ENCODE data around the gene AHCYL2. TPM values are rescaled to one million over a fixed set of nuclear protein-coding genes. Genes with fewer than 3 reads are reported as not detected.

AHCYL2 gene
- total RNA-seq, 1 donor from 2014 or later: 19.0 TPM

DNA sequence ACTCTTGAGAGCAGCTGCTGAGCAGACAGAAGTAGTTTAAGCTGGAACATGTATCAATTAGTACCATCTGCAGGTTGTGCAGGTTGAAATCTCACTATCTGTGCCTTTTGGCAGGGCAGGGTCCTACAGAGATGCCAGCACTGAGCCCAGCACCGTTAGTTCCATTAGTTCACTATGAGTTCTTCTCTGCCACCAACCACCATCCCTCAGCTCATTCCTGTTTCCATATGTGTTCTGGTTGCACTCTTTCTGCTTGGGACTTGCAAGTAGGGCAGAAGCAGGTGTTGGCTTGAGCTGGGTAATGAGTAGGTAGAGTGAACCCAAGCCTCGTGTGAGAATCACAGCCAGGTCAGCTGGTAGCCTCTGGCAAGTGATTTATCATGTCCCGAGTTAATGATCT lies 33.6 kb upstream of the AHCYL2 start:
- Mint-ChIP-seq H3K27me3 (ENCODE audit: unreplicated experiment) (no peaks in the 10 kb centered on the region), H3K36me3 (ENCODE audit: unreplicated experiment) (peaks cover 15% of the 10 kb centered on the region), H3K4me1 (ENCODE audit: unreplicated experiment) (peaks cover 13% of the 10 kb centered on the region), H3K27ac (ENCODE audit: unreplicated experiment) (no peak overlapping the region), H3K9me3 (ENCODE audit: unreplicated experiment) (no peaks in the 10 kb centered on the region), H3K4me3 (ENCODE audit: unreplicated experiment) (no peak overlapping the region)
- no peak for DNase-seq (ENCODE audit: extremely low spot score, unreplicated experiment)
- TF ChIP-seq CTCF (IDR thresholded peaks at IDR 0.05): no peak

GRCh38 chr7:129193892-129194291 lies 30.9 kb upstream of the AHCYL2 start:
- DNase-seq (ENCODE audit: extremely low spot score, unreplicated experiment): no peak
- Mint-ChIP-seq H3K27ac (ENCODE audit: unreplicated experiment) (no peak overlapping the region), H3K36me3 (ENCODE audit: unreplicated experiment) (peaks cover 15% of the 10 kb centered on the region), H3K4me1 (ENCODE audit: unreplicated experiment) (peaks cover 13% of the 10 kb centered on the region), H3K27me3 (ENCODE audit: unreplicated experiment) (no peaks in the 10 kb centered on the region), H3K9me3 (ENCODE audit: unreplicated experiment) (no peaks in the 10 kb centered on the region), H3K4me3 (ENCODE audit: unreplicated experiment) (no peak overlapping the region)
- no peak for TF ChIP-seq CTCF (IDR thresholded peaks at IDR 0.05)

DNA sequence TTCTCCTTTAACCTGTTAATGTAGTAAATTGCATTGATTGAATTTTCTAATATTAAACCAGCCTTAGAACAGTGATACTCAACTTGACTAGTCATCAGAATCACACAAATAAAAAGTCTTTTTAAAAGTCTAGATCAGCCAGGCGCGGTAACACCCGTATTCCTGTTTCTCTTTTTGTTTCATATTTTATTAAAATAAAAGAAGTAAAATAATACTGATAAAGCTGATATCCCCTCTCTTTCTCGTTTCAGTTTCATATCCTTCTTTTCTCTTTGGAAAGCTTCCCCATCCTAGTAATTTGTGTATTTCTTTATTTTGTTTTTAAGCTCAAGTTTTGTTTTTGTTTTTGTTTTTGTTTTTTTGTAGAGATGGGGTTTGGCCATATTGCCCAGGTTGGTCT lies 27.1 kb upstream of the AHCYL2 start:
- Mint-ChIP-seq H3K4me1 (ENCODE audit: unreplicated experiment) (peaks cover 2% of the 10 kb centered on the region), H3K27me3 (ENCODE audit: unreplicated experiment) (no peaks in the 10 kb centered on the region), H3K36me3 (ENCODE audit: unreplicated experiment) (peaks cover 7% of the 10 kb centered on the region), H3K9me3 (ENCODE audit: unreplicated experiment) (no peaks in the 10 kb centered on the region), H3K4me3 (ENCODE audit: unreplicated experiment) (no peak overlapping the region), H3K27ac (ENCODE audit: unreplicated experiment) (no peak overlapping the region)
- TF ChIP-seq CTCF (IDR thresholded peaks at IDR 0.05): no peak
- DNase-seq (ENCODE audit: extremely low spot score, unreplicated experiment): no peak

- Mint-ChIP-seq H3K9me3 (ENCODE audit: unreplicated experiment) (no peaks in the 10 kb centered on the region), H3K27ac (ENCODE audit: unreplicated experiment) (no peak overlapping the region), H3K36me3 (ENCODE audit: unreplicated experiment) (peaks cover 3% of the 10 kb centered on the region), H3K27me3 (ENCODE audit: unreplicated experiment) (no peaks in the 10 kb centered on the region), H3K4me3 (ENCODE audit: unreplicated experiment) (no peak overlapping the region), H3K4me1 (ENCODE audit: unreplicated experiment) (peaks cover 2% of the 10 kb centered on the region)
- TF ChIP-seq CTCF (IDR thresholded peaks at IDR 0.05): no peak
- no peak for DNase-seq (ENCODE audit: extremely low spot score, unreplicated experiment)
Observed at GRCh38 chr7:129199406-129199805, 25.4 kb upstream of the AHCYL2 start.

GRCh38 chr7:129202058-129202777 lies 22.6 kb upstream of the AHCYL2 start:
- TF ChIP-seq CTCF (IDR thresholded peaks at IDR 0.05): no peak
- Mint-ChIP-seq H3K36me3 (ENCODE audit: unreplicated experiment) (peaks cover 3% of the 10 kb centered on the region), H3K4me1 (ENCODE audit: unreplicated experiment) (peaks cover 2% of the 10 kb centered on the region), H3K27me3 (ENCODE audit: unreplicated experiment) (no peaks in the 10 kb centered on the region), H3K27ac (ENCODE audit: unreplicated experiment) (no peak overlapping the region), H3K4me3 (ENCODE audit: unreplicated experiment) (no peak overlapping the region), H3K9me3 (ENCODE audit: unreplicated experiment) (no peaks in the 10 kb centered on the region)
- DNase-seq (ENCODE audit: extremely low spot score, unreplicated experiment): no peak
